Stimulated activated naive CD8-positive, alpha-beta T cell treated with anti-CD3 and anti-CD28 coated beads, Interleukin-15, amount 100 ng/mL, for 72 hours (primary cell): ENCODE data around the gene CALD1.

ENCODE experiments used
- ATAC-seq: fragments of 150-1000 bp; cut with Tn5 transposase; 2 replicates; pipeline ENCODE4 v1.10.0; 2021; ENCODE audit warnings: mild to moderate bottlenecking, moderate library complexity
- DNase-seq, 2 donors: peaks; one replicate each; pipeline ENCODE4 v3.0.0; 2021 to 2022
- H3K27ac Mint-ChIP-seq, 2 donors: one replicate each; pipeline ENCODE4 v1.8.0; 2022; ENCODE audit warnings: mild to moderate bottlenecking in 2 of 2, mixed read lengths in 2 of 2, moderate library complexity in 2 of 2
- H3K27me3 Mint-ChIP-seq: one replicate; pipeline ENCODE4 v1.8.0; 2022; ENCODE audit warnings: mixed read lengths
- H3K4me1 Mint-ChIP-seq: one replicate; pipeline ENCODE4 v1.8.0; 2022; ENCODE audit warnings: mild to moderate bottlenecking, mixed read lengths
- H3K4me3 Mint-ChIP-seq, 2 donors: one replicate each; pipeline ENCODE4 v1.8.0; 2022; ENCODE audit warnings: mild to moderate bottlenecking in 2 of 2, mixed read lengths in 2 of 2, moderate library complexity in 1 of 2
- H3K9me3 Mint-ChIP-seq, 2 donors: one replicate each; pipeline ENCODE4 v1.8.0; 2022; ENCODE audit warnings: mixed read lengths in 2 of 2

CALD1 gene

GRCh38 chr7:135001390-135002165, 222.1 kb downstream of the CALD1 start:
- H3K27me3 Mint-ChIP-seq = no peaks in the 10 kb centered on the region
- no peak overlapping the region for H3K4me3 Mint-ChIP-seq
- peaks cover 10% of the 10 kb centered on the region for H3K4me1 Mint-ChIP-seq

GRCh38 chr7:135012229-135012628, 232.8 kb downstream of the CALD1 start:
- ATAC-seq (no peak), DNase-seq (no peak)
- H3K27me3 Mint-ChIP-seq = no peaks in the 10 kb centered on the region
- H3K27ac Mint-ChIP-seq = no peak overlapping the region
- no peak overlapping the region for H3K4me3 Mint-ChIP-seq
- peaks cover 0 to 9% of the 10 kb centered on the region in 2 donors for H3K9me3 Mint-ChIP-seq
- H3K4me1 Mint-ChIP-seq = no peaks in the 10 kb centered on the region

More at GRCh38 chr7:135001390-135002165, 222.1 kb downstream of the CALD1 start:
- Mint-ChIP-seq H3K27ac (no peak overlapping the region), H3K9me3 (peaks cover 8 to 14% of the 10 kb centered on the region in 2 donors)
- DNase-seq (no peak), ATAC-seq (no peak)
